Loucy (cell line): Measurements from ENCODE around the gene RNASE7.
"Not testable (repeated sequence)": the region's sequence is repeated elsewhere in the genome, so short reads cannot be mapped to it uniquely, and the experiment has no call there.

Experiments
- H2AFZ ChIP-seq: fragments of 200-600 bp; sonication (generic); 2 replicates; pipeline ENCODE4 v1.6.0; 2016; ENCODE audit warnings: antibody characterized with exemption, mild to moderate bottlenecking, low read length, moderate library complexity
- H3F3A ChIP-seq: fragments of 200-600 bp; 2 replicates; pipeline ENCODE4 v1.6.0; 2016; ENCODE audit warnings: antibody characterized with exemption, low read depth, mild to moderate bottlenecking
- H3K27me3 ChIP-seq: fragments of 200-600 bp; sonication (generic); 2 replicates; pipeline ENCODE4 v1.6.1; 2014; ENCODE audit warnings: low read length, mild to moderate bottlenecking; ENCODE audit not compliant: insufficient read depth, poor library complexity, severe bottlenecking
- H3K36me3 ChIP-seq: fragments of 200-600 bp; sonication (generic); 2 replicates; pipeline ENCODE4 v1.6.1; 2016; ENCODE audit warnings: low read length; ENCODE audit not compliant: insufficient read depth
- H3K4me1 ChIP-seq: fragments of 200-600 bp; sonication (generic); 2 replicates; pipeline ENCODE4 v1.5.1; 2014; ENCODE audit warnings: low read length, mild to moderate bottlenecking; ENCODE audit not compliant: insufficient read depth, poor library complexity, severe bottlenecking
- H3K4me2 ChIP-seq: fragments of 200-600 bp; sonication (generic); 2 replicates; pipeline ENCODE4 v1.6.0; 2014; ENCODE audit warnings: antibody characterized with exemption, low read length, low read depth, mild to moderate bottlenecking; ENCODE audit not compliant: poor library complexity, severe bottlenecking
- H3K4me3 ChIP-seq: fragments of 200-600 bp; sonication (generic); 2 replicates; pipeline ENCODE4 v1.5.1; 2014; ENCODE audit warnings: low read length, mild to moderate bottlenecking, mixed read lengths; ENCODE audit not compliant: poor library complexity, severe bottlenecking
- H3K79me2 ChIP-seq: fragments of 200-600 bp; sonication (generic); 2 replicates; pipeline ENCODE4 v1.6.1; 2014; ENCODE audit warnings: low read length; ENCODE audit not compliant: insufficient read depth
- H3K9ac ChIP-seq: fragments of 200-600 bp; sonication (generic); 2 replicates; pipeline ENCODE4 v1.6.0; 2014; ENCODE audit warnings: mild to moderate bottlenecking, low read depth, low read length, moderate library complexity; ENCODE audit not compliant: poor library complexity, severe bottlenecking
- H3K9me2 ChIP-seq: fragments of 200-600 bp; sonication (generic); replicated peaks from 2 replicates; pipeline ENCODE4 v1.6.1; 2016; ENCODE audit warnings: low read depth, low read length, mixed read lengths
- H3K9me3 ChIP-seq: fragments of 200-600 bp; sonication (generic); 2 replicates; pipeline ENCODE4 v1.6.1; 2014; ENCODE audit warnings: mild to moderate bottlenecking, antibody characterized with exemption, low read length, low read depth; ENCODE audit not compliant: insufficient read depth
- H4K20me1 ChIP-seq: fragments of 200-600 bp; sonication (generic); 2 replicates; pipeline ENCODE4 v1.6.0; 2014; ENCODE audit warnings: antibody characterized with exemption, low read length, mild to moderate bottlenecking; ENCODE audit not compliant: insufficient read depth, poor library complexity, severe bottlenecking
- EZH2phosphoT487 ChIP-seq: fragments of 200-600 bp; IDR thresholded peaks from 2 replicates; pipeline ENCODE4 v1.6.1; 2018; ENCODE audit warnings: antibody characterized with exemption, mild to moderate bottlenecking, moderate library complexity, borderline replicate concordance
- TF ChIP-seq, protein P1 (sequence below): fragments of 200-600 bp; sonication (generic); conservative IDR thresholded peaks from 2 replicates; pipeline ENCODE4 v1.5.1; 2014; ENCODE audit warnings: mild to moderate bottlenecking, antibody characterized with exemption, low read length

The RNASE7 gene

DNA sequence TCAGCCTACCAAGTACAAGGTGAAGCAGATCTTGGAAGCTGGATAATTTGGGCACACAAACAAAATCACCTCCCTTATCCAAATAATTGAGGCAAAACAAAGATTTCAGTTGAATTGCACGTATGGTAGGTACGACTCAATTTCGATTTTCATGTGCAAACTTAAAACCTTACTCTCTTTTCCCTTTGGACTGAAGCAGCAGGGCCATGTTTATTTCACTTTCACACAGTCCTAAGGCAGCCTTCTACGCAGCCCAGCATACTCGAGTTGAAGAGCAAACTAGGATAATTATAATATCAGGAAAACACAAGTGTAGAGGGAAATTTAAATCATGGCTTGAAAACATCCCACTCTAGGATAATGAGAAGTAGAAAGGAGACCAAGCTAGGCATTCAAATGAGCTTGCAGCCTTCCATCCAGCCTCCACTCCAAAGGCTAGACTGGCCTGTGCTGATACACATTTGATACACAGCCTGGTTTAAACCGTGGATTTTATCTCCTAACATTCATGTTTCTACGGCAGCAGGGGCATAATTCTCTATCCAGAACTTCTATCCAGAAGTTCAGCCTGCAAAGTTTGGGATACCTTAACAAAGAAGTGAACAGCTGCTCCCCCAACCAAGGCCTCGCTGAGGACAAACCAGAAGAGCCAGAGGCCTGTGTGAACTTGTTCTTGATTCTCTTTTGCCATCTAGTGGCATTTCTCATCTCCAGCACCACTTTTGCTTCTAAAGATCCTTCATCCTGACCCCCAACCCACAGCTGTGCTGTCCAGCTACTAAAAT, 2.4 kb upstream of the RNASE7 start:
- Histone ChIP-seq H3K4me3 (no peak overlapping the region), H3K9me2 (no peaks in the 10 kb centered on the region), H3K79me2 (no peaks in the 10 kb centered on the region), H3F3A (no peaks in the 10 kb centered on the region), H3K36me3 (no peaks in the 10 kb centered on the region), H3K9me3 (no peaks in the 10 kb centered on the region), H3K9ac (peak overlapping the region; percentile 8), H3K4me2 (no peak overlapping the region), H3K27me3 (no peaks in the 10 kb centered on the region), H4K20me1 (no peaks in the 10 kb centered on the region), H3K4me1 (peaks cover 25% of the 10 kb centered on the region), H2AFZ (peak overlapping the region; percentile 65)
- TF ChIP-seq, protein P1, sequence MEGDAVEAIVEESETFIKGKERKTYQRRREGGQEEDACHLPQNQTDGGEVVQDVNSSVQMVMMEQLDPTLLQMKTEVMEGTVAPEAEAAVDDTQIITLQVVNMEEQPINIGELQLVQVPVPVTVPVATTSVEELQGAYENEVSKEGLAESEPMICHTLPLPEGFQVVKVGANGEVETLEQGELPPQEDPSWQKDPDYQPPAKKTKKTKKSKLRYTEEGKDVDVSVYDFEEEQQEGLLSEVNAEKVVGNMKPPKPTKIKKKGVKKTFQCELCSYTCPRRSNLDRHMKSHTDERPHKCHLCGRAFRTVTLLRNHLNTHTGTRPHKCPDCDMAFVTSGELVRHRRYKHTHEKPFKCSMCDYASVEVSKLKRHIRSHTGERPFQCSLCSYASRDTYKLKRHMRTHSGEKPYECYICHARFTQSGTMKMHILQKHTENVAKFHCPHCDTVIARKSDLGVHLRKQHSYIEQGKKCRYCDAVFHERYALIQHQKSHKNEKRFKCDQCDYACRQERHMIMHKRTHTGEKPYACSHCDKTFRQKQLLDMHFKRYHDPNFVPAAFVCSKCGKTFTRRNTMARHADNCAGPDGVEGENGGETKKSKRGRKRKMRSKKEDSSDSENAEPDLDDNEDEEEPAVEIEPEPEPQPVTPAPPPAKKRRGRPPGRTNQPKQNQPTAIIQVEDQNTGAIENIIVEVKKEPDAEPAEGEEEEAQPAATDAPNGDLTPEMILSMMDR: peak; percentile 81
- no peak for TF ChIP-seq EZH2phosphoT487

DNA sequence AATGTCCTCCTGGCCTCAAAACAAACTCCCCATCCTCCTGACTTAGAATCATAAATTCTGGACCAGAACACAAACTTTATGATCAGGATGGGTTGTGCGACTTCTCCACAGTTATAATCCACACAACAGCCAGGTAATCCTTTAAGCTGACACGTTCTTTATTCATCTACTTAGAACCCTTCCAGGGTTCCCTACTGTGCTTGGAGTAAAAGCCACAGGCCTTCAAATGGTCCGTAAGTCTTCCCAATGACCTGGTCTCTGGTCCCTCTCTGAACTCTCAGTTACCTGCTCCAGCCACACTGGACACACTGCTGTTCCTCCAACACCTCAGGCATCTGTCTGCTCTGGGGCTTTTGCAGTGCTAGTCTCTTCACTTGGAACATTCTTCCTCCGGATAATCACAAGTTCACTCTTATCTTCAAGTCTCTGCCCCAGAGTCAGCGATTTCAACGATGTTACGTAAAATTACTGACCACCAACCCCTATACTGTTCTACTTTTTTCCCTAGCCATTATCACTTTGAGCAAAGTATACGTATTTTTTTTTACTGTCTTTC, 1.7 kb upstream of the RNASE7 start:
- no peak overlapping the region for H3K4me2 ChIP-seq
- no peaks in the 10 kb centered on the region for H4K20me1 ChIP-seq
- TF ChIP-seq, protein P1: 0 out of 2 replicates have a peak, but pooled peaks have one; percentile 5
- TF ChIP-seq EZH2phosphoT487: no peak
- H3K9me3 ChIP-seq: no peaks in the 10 kb centered on the region
- H3K36me3 ChIP-seq: no peaks in the 10 kb centered on the region
- H3F3A ChIP-seq: no peaks in the 10 kb centered on the region
- H3K27me3 ChIP-seq: no peaks in the 10 kb centered on the region
- no peak overlapping the region for H2AFZ ChIP-seq
- H3K4me3 ChIP-seq: no peak overlapping the region
- H3K4me1 ChIP-seq: peaks cover 32% of the 10 kb centered on the region
- H3K9ac ChIP-seq: no peak overlapping the region
- no peaks in the 10 kb centered on the region for H3K79me2 ChIP-seq
- no peaks in the 10 kb centered on the region for H3K9me2 ChIP-seq

DNA sequence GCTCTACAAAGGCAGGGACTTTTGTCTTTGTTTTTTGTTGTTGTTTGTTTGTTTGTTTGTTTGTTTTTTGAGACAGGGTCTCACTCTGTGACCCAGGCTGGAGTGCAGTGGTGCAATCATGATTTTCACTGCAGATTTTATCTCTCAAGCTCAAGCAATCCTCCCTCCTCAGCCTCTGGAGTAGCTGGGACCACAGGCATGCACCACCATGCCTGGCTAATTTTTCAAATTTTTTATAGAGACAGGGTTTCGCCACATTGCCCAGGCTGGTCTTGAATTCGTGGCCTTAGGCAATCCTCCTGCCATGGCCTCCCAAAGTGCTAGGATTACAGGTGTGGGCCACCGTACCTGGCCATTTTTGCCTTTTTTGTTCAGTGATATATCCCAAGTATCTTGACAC, 1.2 kb upstream of the RNASE7 start:
- not testable (repeated sequence) for H3F3A ChIP-seq, H3K4me2 ChIP-seq, H3K9me3 ChIP-seq, H4K20me1 ChIP-seq, H3K79me2 ChIP-seq, H3K4me3 ChIP-seq, H3K36me3 ChIP-seq, H3K9me2 ChIP-seq, H3K27me3 ChIP-seq, H3K9ac ChIP-seq, H2AFZ ChIP-seq
- peaks cover 34% of the 10 kb centered on the region for H3K4me1 ChIP-seq

DNA sequence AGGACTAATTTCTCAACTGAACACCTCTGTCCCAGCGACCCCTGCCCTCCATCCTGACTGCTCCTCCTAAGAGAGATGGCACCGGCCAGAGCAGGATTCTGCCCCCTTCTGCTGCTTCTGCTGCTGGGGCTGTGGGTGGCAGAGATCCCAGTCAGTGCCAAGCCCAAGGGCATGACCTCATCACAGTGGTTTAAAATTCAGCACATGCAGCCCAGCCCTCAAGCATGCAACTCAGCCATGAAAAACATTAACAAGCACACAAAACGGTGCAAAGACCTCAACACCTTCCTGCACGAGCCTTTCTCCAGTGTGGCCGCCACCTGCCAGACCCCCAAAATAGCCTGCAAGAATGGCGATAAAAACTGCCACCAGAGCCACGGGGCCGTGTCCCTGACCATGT, 756 bp downstream of the RNASE7 start:
- no peaks in the 10 kb centered on the region for H3K27me3 ChIP-seq
- H3K4me1 ChIP-seq: peaks cover 34% of the 10 kb centered on the region
- no peaks in the 10 kb centered on the region for H3F3A ChIP-seq
- H4K20me1 ChIP-seq: no peaks in the 10 kb centered on the region
- no peak overlapping the region for H3K4me3 ChIP-seq
- H3K79me2 ChIP-seq: no peaks in the 10 kb centered on the region
- no peak overlapping the region for H2AFZ ChIP-seq
- no peaks in the 10 kb centered on the region for H3K36me3 ChIP-seq
- TF ChIP-seq, protein P1: no peak
- no peak for TF ChIP-seq EZH2phosphoT487
- H3K9ac ChIP-seq: peak overlapping the region; percentile 40
- no peaks in the 10 kb centered on the region for H3K9me3 ChIP-seq
- H3K4me2 ChIP-seq: peak overlapping the region; percentile 66
- no peaks in the 10 kb centered on the region for H3K9me2 ChIP-seq
